ENCODE data around the gene PACS1.

The PACS1 gene

GRCh38 chr11:66026017-66026529 lies 44.0 kb upstream of the PACS1 start, which contains the start of gene CATSPER1:
Gene CATSPER1, minus strand, starts transcription at chr11:66026479. Its CDS starts 100 bp downstream, at chr11:66026379.
- no peak within 1 kb of the TSS for H2AFZ ChIP-seq (ENCODE audit: low read length)
- H3K27ac ChIP-seq (ENCODE audit: low read length), result peak within 1 kb of the TSS; percentile 55; the same call in 1 of the 2 replicates

GRCh38 chr11:66032957-66033735 lies 36.9 kb upstream of the PACS1 start:
- Histone ChIP-seq H4K20me1 (ENCODE audit: insufficient read depth, low read length) (no peaks in the 10 kb centered on the region), H3K4me3 (ENCODE audit: low read length) (no peak overlapping the region), H3K27me3 (replicated peaks; ENCODE audit: insufficient read depth, low read length) (no peaks in the 10 kb centered on the region), H3K9me3 (replicated peaks; ENCODE audit: insufficient read depth, low read length) (no peaks in the 10 kb centered on the region), H3K79me2 (ENCODE audit: low read length) (no peaks in the 10 kb centered on the region), H3K27ac (ENCODE audit: low read length) (no peak overlapping the region), H3K9ac (ENCODE audit: low read length) (no peak overlapping the region), H3K36me3 (replicated peaks; ENCODE audit: insufficient read depth, low read length) (no peaks in the 10 kb centered on the region), H3K9me2 (replicated peaks; ENCODE audit: insufficient read depth, low read length) (no peaks in the 10 kb centered on the region), H2AFZ (ENCODE audit: low read length) (no peak overlapping the region), H3K4me2 (ENCODE audit: low read depth, low read length) (no peak overlapping the region), H3F3A (ENCODE audit: insufficient read depth, low read length) (no peaks in the 10 kb centered on the region), H3K4me1 (ENCODE audit: low read length) (peaks cover 2% of the 10 kb centered on the region)
- peak; percentile 21 for DNase-seq
- TF ChIP-seq EZH2 (optimal IDR thresholded peaks at IDR 0.05; ENCODE audit: low read depth, low read length) (no peak), EZH2phosphoT487 (IDR thresholded peaks at IDR 0.05; ENCODE audit: low read length) (no peak), CTCF (IDR thresholded peaks at IDR 0.05; ENCODE audit: low read length) (no peak)

More at GRCh38 chr11:66026017-66026529, 44.0 kb upstream of the PACS1 start, which contains the start of gene CATSPER1:
- Histone ChIP-seq H3F3A (ENCODE audit: insufficient read depth, low read length) (peaks cover 3% of the 10 kb centered on the region; the same call in 1 of the 2 replicates), H3K9me2 (replicated peaks; ENCODE audit: insufficient read depth, low read length) (no peaks in the 10 kb centered on the region), H3K9ac (ENCODE audit: low read length) (no peak within 1 kb of the TSS), H3K4me2 (ENCODE audit: low read depth, low read length) (peak within 1 kb of the TSS; percentile 45; the same call in 1 of the 2 replicates), H3K4me1 (ENCODE audit: low read length) (peaks cover 14% of the 10 kb centered on the region), H3K36me3 (replicated peaks; ENCODE audit: insufficient read depth, low read length) (no peaks in the 10 kb centered on the region), H4K20me1 (ENCODE audit: insufficient read depth, low read length) (no peaks in the 10 kb centered on the region), H3K27me3 (replicated peaks; ENCODE audit: insufficient read depth, low read length) (0 out of 2 replicates have a peak, but pooled peaks cover 4% of the 10 kb centered on the region), H3K4me3 (ENCODE audit: low read length) (no peak within 1 kb of the TSS), H3K79me2 (ENCODE audit: low read length) (no peaks in the 10 kb centered on the region), H3K9me3 (replicated peaks; ENCODE audit: insufficient read depth, low read length) (no peaks in the 10 kb centered on the region)
- DNase-seq, result no peak
- no peak for TF ChIP-seq CTCF (IDR thresholded peaks at IDR 0.05; ENCODE audit: low read length)
- no peak for TF ChIP-seq EZH2 (optimal IDR thresholded peaks at IDR 0.05; ENCODE audit: low read depth, low read length)
- no peak for TF ChIP-seq EZH2phosphoT487 (IDR thresholded peaks at IDR 0.05; ENCODE audit: low read length)

GRCh38 chr11:66035653-66036333 lies 34.3 kb upstream of the PACS1 start:
- no peaks in the 10 kb centered on the region for H3K9me3 ChIP-seq (replicated peaks; ENCODE audit: insufficient read depth, low read length)
- H3K36me3 ChIP-seq (replicated peaks; ENCODE audit: insufficient read depth, low read length), result no peaks in the 10 kb centered on the region
- no peak overlapping the region for H3K4me3 ChIP-seq (ENCODE audit: low read length)
- H3K79me2 ChIP-seq (ENCODE audit: low read length), result no peaks in the 10 kb centered on the region
- DNase-seq, result no peak
- no peaks in the 10 kb centered on the region for H3K9me2 ChIP-seq (replicated peaks; ENCODE audit: insufficient read depth, low read length)
- H3K27ac ChIP-seq (ENCODE audit: low read length), result no peak overlapping the region
- H3K4me2 ChIP-seq (ENCODE audit: low read depth, low read length), result no peak overlapping the region
- H4K20me1 ChIP-seq (ENCODE audit: insufficient read depth, low read length), result no peaks in the 10 kb centered on the region
- no peaks in the 10 kb centered on the region for H3K27me3 ChIP-seq (replicated peaks; ENCODE audit: insufficient read depth, low read length)
- no peaks in the 10 kb centered on the region for H3F3A ChIP-seq (ENCODE audit: insufficient read depth, low read length)
- no peaks in the 10 kb centered on the region for H3K4me1 ChIP-seq (ENCODE audit: low read length)
- H2AFZ ChIP-seq (ENCODE audit: low read length), result no peak overlapping the region
- H3K9ac ChIP-seq (ENCODE audit: low read length), result no peak overlapping the region
- TF ChIP-seq CTCF (IDR thresholded peaks at IDR 0.05; ENCODE audit: low read length), result no peak
- TF ChIP-seq EZH2 (optimal IDR thresholded peaks at IDR 0.05; ENCODE audit: low read depth, low read length), result no peak
- TF ChIP-seq EZH2phosphoT487 (IDR thresholded peaks at IDR 0.05; ENCODE audit: low read length), result no peak

All from MM.1S (cell line).